ENCODE measurements around the gene VPS36.

GRCh38 chr13:52419080-52419479 lies 31.4 kb downstream of the VPS36 start:
- TF ChIP-seq, protein P1, sequence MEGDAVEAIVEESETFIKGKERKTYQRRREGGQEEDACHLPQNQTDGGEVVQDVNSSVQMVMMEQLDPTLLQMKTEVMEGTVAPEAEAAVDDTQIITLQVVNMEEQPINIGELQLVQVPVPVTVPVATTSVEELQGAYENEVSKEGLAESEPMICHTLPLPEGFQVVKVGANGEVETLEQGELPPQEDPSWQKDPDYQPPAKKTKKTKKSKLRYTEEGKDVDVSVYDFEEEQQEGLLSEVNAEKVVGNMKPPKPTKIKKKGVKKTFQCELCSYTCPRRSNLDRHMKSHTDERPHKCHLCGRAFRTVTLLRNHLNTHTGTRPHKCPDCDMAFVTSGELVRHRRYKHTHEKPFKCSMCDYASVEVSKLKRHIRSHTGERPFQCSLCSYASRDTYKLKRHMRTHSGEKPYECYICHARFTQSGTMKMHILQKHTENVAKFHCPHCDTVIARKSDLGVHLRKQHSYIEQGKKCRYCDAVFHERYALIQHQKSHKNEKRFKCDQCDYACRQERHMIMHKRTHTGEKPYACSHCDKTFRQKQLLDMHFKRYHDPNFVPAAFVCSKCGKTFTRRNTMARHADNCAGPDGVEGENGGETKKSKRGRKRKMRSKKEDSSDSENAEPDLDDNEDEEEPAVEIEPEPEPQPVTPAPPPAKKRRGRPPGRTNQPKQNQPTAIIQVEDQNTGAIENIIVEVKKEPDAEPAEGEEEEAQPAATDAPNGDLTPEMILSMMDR (IDR thresholded peaks at IDR 0.05) = no peak
- no peak for TF ChIP-seq EZH2 (IDR thresholded peaks at IDR 0.05; ENCODE audit: borderline replicate concordance, insufficient read depth, low read depth, low read length, poor library complexity, severe bottlenecking)

Data from B cell (primary cell).